Subcutaneous adipose tissue (tissue), 4 donors: Measurements from ENCODE around the gene COBL. TPM values are rescaled to one million over a fixed set of nuclear protein-coding genes. Genes with fewer than 3 reads are reported as not detected.

Experiments
- CTCF ChIP-seq: fragments of 450-650 bp; IDR thresholded peaks from one replicate; pipeline ENCODE4 v1.5.1; 2016; ENCODE audit warnings: low read depth, mild to moderate bottlenecking, control low read depth, antibody characterized with exemption, moderate library complexity
- total RNA-seq, 4 donors: library from RNA; depleted of rRNA; stranded (reverse); fragments of >200 nt; gene quantifications; one replicate each; pipeline ENCODE4 v1.1.0, GENCODE V29; 2016

Gene COBL
- total RNA-seq, 4 donors from 2014 or later, result 0.51 to 1.8 (median 0.93) TPM

DNA sequence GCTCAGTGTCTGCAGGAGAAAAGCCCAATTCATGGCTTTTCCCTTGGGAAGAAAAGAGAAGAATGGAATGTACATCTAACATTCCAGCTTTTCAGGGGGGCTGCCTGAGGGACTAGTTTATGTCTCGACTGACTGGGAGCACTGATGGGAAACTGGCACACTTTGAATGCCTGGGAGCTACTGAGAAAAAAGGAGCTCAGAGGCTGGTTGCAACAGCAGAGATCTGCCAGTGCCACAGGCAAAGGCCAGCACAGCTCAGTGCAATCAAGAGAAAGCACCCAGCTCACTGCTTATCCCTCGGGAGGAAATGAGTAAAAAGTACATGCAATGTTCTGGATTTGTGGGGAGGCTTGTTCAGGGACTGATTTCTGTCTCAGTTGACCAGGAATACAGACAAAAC is 226.2 kb downstream of the COBL start:
- TF ChIP-seq CTCF, result no peak

- no peak for TF ChIP-seq CTCF
Measured at GRCh38 chr7:51085034-51085692, 231.4 kb downstream of the COBL start.

GRCh38 chr7:51084121-51084520 is 232.5 kb downstream of the COBL start:
- no peak for TF ChIP-seq CTCF

- TF ChIP-seq CTCF, result no peak
Measured at GRCh38 chr7:51082940-51083533, 233.6 kb downstream of the COBL start.

DNA sequence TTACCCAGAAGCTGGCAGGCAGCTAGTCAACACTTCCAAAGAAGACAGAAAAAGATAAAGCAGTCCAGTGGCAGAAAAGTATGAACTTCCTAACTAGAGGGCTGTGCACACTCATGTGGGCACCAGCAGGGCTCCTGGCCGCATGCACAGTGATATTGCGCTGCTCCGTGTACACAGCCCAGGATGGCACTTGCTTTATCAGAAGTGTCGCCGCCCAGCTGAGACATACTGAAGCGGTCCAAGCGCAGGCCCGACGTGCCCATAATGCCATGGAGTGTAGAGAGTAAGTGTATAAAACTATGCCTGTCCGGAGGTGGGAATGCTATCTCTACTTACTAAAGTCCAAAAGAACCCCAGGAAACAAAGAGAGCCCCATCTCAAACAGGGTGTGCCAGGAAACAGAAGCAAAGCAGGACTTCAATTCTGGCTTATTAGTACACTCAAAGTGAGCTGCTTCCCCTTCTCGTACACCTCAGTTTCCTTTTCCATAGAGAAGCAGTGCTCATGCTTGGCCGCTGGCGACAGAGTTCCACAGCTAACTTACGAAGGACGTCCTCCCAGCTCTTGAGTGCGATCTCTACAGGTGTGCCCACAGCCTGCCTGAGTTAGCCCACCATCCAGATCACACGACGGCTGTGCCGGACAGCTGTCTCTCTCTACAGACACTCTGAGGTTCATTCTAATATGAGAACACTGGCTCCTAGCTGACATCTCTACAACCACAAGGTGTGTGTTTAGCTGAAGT is 234.3 kb downstream of the COBL start:
- TF ChIP-seq CTCF, result no peak

- TF ChIP-seq CTCF, result no peak
Measured at GRCh38 chr7:51081270-51081890, 235.2 kb downstream of the COBL start.
